Skeletal muscle cell (primary cell): ENCODE data around the gene FPGS.

Experiments
- DNase-seq: peaks from one replicate; pipeline ENCODE4 v3.0.0-alpha.2; 2010; ENCODE audit warnings: low read depth
- H3K4me3 ChIP-seq: 2 replicates; pipeline ENCODE4 v1.5.1; 2011; ENCODE audit warnings: low read depth, mild to moderate bottlenecking, control low read depth, low read length, moderate library complexity

The FPGS gene

GRCh38 chr9:127853312-127854183 lies 50.9 kb downstream of the FPGS start:
- peak overlapping the region; percentile 73 for H3K4me3 ChIP-seq
- no peak for DNase-seq

DNA sequence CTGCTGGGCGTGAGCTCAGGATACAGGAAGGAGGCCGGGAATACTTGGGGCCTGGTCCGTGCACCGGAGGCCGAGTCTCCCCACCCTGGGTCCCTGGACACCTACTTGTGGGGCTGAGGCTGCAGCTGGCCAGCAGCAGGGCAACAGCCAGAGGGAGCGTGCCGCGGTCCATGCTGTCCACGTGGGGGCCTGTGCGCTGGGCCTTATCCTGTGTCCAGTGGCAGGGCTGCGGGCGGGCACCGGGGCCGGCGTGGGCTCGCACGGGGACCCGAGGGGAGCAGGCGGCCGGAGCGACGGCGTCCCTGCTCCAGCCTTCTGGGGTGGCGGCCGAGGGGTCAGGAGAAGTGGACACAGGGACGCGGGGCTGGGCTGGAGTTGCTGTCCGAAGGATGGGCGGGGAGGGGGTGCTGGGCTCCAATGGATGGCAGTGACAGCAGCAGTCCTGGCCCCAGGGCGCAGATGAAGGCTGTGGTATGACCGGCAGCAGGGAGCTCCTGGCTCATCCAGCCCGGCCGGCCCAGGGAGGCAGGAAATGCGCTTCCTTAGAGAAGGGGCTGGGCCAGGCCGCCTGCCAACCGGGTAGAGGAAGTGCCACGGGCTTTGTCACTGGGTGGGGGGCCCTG lies 51.6 kb downstream of the FPGS start, which contains the start of gene ENG:
TSS of gene ENG (minus strand) at position 475 of the 623 bp plus-strand sequence. CDS start at position 172, 303 bp downstream.
- H3K4me3 ChIP-seq, result peak within 1 kb of the TSS; percentile 73
- DNase-seq, result no peak

- no peak for DNase-seq
- H3K4me3 ChIP-seq, result no peak overlapping the region
Measured at GRCh38 chr9:127854960-127855359, 52.3 kb downstream of the FPGS start.

- no peak for DNase-seq
- no peak overlapping the region for H3K4me3 ChIP-seq
Measured at GRCh38 chr9:127855522-127855921, 52.8 kb downstream of the FPGS start.

DNA sequence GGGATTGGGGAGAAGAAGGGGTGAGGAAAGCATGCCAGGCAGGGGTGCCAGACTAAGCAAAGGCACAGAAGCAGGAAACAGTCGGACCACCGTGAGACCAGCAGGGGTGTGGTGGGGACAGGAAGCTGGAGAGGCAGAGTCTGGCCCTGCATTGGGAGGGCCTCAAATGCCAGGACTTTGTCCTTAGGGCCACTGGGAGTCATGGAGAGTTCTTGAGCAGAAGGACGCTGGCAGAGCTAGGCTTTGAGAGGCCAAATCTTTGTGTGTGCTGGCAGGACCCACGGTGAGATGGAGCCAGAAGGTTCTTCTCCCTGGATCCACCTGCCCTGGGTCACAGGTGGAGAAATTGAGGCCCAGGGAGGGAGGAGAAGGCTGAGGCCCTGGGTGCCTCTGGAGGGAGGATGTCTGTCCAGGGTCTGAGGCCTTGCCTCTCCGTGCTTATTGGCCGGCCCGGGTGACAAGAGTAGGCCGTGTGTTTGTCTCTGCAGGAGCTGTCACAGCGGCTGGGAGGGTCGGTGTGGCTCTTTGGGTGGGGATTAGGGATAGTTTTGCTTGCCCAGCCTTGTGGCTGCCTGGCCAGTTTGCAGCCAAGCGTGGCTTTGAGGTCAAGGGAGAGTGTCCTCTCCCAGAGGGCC lies 53.5 kb downstream of the FPGS start:
- no peak for DNase-seq
- no peak overlapping the region for H3K4me3 ChIP-seq

GRCh38 chr9:127856729-127857116 lies 54.0 kb downstream of the FPGS start:
- H3K4me3 ChIP-seq, result no peak overlapping the region
- no peak for DNase-seq

- DNase-seq, result no peak
- H3K4me3 ChIP-seq, result no peak overlapping the region
Measured at GRCh38 chr9:127857278-127857677, 54.6 kb downstream of the FPGS start.

DNA sequence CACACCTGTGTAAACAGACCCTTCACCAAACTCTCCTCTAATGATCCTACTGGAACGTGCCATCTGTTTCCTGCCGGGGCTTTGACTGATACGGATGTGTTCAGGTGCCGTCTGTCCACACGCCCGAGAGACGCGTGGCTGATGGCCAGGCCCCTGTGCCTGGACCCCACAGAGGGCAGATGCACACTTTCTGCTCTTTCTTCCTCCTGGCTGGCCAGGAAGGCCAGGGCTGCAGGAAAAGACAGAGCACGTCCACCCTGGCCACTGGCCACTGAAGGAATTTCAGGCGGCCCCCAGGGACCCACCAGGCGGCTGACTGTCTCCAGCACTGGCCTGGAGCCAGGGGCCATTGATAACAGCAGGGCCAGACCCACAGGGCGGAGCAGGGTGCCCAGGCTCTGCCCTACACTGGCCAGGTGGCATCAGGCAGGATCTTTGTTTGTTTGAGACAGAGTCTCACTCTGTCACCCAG lies 55.4 kb downstream of the FPGS start:
- no peak overlapping the region for H3K4me3 ChIP-seq
- DNase-seq, result no peak

DNA sequence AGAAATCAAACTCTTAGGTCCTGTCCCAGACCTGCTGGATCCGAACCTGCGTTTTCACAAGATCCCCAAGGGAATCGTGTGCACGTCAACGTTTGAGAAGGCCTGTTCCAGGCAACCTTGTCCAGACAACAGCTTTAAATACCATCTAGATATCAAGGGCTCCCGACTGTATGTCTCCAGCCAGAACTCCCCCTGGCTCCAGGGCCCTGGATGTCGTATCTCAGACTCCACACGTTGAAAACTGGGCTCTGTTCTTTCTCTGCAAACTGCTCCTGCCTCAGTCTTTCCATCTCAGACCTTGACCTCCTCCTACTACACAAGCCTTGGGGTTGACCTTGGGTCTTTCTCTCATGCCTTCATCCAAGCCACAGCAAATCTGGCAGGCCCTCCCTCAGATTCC lies 57.6 kb downstream of the FPGS start:
- H3K4me3 ChIP-seq, result no peak overlapping the region

DNA sequence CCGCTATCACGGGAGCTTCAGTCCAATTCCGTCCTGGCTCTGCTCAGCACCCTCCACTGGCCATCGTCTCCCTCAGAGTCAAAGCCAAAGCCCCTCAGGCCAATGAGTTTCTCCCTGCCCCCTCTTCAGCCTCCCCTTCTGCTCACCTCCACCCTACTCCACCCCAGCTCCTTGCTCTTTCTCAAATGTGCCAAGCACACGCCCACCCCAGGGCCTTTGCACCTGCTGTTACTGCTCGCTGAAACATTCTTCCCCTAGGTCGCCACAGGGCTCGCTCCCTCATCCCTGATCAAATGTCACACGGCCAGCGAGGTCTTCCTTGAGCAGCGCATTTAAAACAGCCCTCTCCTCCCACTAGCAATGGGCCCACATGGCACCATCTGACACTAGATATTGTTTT lies 58.1 kb downstream of the FPGS start:
- DNase-seq, result no peak
- no peak overlapping the region for H3K4me3 ChIP-seq

More for the DNA sequence above, 57.6 kb downstream of the FPGS start:
- DNase-seq, result no peak

DNA sequence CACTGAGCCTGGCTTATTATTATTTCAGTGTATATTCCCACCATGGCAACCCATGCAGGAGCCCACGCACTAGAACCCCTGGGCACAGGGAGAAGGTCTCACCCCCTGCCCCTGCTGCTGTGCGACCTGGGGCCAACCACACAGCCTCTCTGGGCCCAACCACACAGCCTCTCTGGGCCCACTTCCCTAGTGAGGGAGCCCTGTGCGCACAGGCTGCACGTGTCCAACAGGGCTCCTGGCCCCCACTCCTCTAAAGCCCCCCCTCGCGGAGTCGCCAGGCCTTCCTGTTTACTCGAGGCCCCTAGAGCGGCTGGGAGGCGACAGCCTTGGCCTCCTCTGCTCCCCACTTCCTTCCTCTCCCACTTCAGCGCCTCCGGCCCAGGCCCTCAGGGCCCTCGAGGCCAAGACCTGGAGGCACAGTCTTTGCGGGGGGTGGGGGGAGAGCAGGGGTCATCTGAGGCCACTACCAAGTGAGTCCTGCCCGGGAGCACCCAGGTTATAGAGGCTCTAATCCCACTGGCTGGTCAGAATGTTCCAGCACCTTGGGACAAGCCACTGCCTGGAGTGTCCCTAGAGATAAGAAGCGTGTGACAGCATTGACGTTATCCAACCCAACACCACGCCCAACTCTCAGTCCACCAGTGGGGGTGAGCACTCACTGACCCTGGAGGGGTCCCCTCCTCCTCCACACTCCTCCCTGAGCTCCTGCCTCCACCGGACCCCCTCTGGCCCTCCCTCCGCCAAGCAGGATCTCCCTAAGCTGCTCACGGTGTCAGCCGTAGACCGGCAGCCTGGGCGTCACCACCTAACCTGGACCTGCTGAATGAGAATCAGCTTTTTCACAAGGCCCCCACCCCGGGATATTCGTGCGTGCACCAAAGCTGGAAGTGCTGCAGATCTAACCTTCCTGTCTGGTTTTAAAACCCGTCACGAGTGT lies 59.7 kb downstream of the FPGS start:
- H3K4me3 ChIP-seq, result no peak overlapping the region
- DNase-seq, result no peak

DNA sequence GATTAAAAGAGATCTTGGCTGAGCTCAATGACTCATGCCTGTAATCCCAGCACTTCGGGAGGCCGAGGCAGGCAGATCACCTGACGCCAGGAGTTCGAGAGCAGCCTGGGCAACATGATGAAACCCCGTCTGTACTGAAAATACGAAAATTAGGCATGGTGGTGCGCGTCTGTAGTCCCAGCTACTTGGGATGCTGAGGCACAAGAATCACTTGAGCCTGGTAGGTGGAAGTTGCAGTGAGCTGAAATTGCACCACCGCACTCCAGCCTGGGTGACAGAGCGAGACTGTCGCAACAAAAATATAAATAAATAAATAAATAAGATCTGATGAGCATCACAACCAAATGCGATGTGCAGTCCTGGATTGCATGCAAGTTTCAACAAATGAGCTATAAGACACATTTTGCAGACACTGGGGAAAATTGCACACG lies 60.5 kb downstream of the FPGS start:
- H3K4me3 ChIP-seq, result no peak overlapping the region
- DNase-seq, result no peak
